A549 (cell line): Measurements from ENCODE around the gene PPP1R9A. TPM values are rescaled to one million over a fixed set of nuclear protein-coding genes. Genes with fewer than 3 reads are reported as not detected.
A peak's percentile ranks its signal among the peaks of the same experiment; 100 is the strongest.

Experiments used
- ATAC-seq, 2 experiments: fragments of 200-7000 bp in 1 of 2; fragments of >200 bp in 1 of 2; cut with Nextera tagmentation in 1 of 2; cut with Tn5 transposase in 1 of 2; 3 replicates each; pipeline versions ENCODE4 v1.8.0 to v1.9.1; 2018 to 2020; ENCODE audit warnings: mild to moderate bottlenecking in 1 of 2, moderate library complexity in 1 of 2
- CTCF ChIA-PET: fragments of 300-600 bp; sonication (Branson Sonifier 250); formaldehyde crosslinking; extraction: SDS; loops from one replicate; lab custom pipeline; 2021; ENCODE audit warnings: antibody characterized with exemption, inconsistent platforms; lab: Yijun Ruan, JAX
- POLR2A ChIA-PET: fragments of 350-600 bp; formaldehyde crosslinking; extraction: SDS; loops from one replicate; lab custom pipeline; 2021; ENCODE audit warnings: antibody characterized with exemption, inconsistent platforms; lab: Yijun Ruan, JAX
- DNase-seq, 2 experiments: peaks; one replicate each; pipeline versions ENCODE4 v3.0.0 to v3.0.0-alpha.2; 2011 to 2016; ENCODE audit warnings: low read depth in 1 of 2, low spot score in 1 of 2
- FAIRE-seq: peaks from 2 replicates; lab custom pipeline; 2011; peaks lifted over from hg19 to GRCh38; lab: Jason Lieb, UNC
- H3K27ac ChIP-seq, 2 experiments: fragments of >200 bp; sonication (Bioruptor Twin); formaldehyde crosslinking; 3 replicates each; pipeline ENCODE4 v1.5.1; 2016 to 2017
- H3K4me1 ChIP-seq: fragments of >200 bp; sonication (Bioruptor Twin); formaldehyde crosslinking; 3 replicates; pipeline ENCODE4 v1.6.1; 2016
- H3K4me2 ChIP-seq: fragments of >200 bp; sonication (Bioruptor Twin); formaldehyde crosslinking; 3 replicates; pipeline ENCODE4 v1.6.1; 2016
- H3K4me3 ChIP-seq: fragments of >200 bp; sonication (Bioruptor Twin); formaldehyde crosslinking; 3 replicates; pipeline ENCODE4 v1.5.1; 2016
- H3K9me3 ChIP-seq: fragments of >200 bp; sonication (Bioruptor Twin); formaldehyde crosslinking; 3 replicates; pipeline ENCODE4 v1.6.1; 2016
- CBX8 ChIP-seq: fragments of 200-600 bp; sonication (generic); IDR thresholded peaks from 2 replicates; pipeline ENCODE4 v1.6.1; 2016
- CTCF ChIP-seq: fragments of >200 bp; sonication (Bioruptor Twin); formaldehyde crosslinking; IDR thresholded peaks from 3 replicates; pipeline ENCODE4 v1.5.1; 2016
- E2F6 ChIP-seq: IDR thresholded peaks from 2 replicates; pipeline ENCODE4 v1.6.1; 2012; ENCODE audit warnings: low read depth, borderline replicate concordance
- EHF ChIP-seq: fragments of 250-450 bp; sonication (Bioruptor Pico); IDR thresholded peaks from 2 replicates; pipeline ENCODE4 v1.5.0; 2020; ENCODE audit warnings: mild to moderate bottlenecking
- EHMT2 ChIP-seq: fragments of 200-600 bp; sonication (generic); IDR thresholded peaks from 2 replicates; pipeline ENCODE4 v1.6.1; 2016; ENCODE audit warnings: antibody characterized with exemption, low read depth, mild to moderate bottlenecking, moderate library complexity
- FOSB ChIP-seq: fragments of 250-450 bp; sonication (Bioruptor Pico); IDR thresholded peaks from 2 replicates; pipeline ENCODE4 v1.5.0; 2020; ENCODE audit warnings: mild to moderate bottlenecking, moderate library complexity
- HOXA7 ChIP-seq: fragments of 250-450 bp; sonication (Bioruptor Pico); IDR thresholded peaks from 2 replicates; pipeline ENCODE4 v1.5.0; 2020; ENCODE audit warnings: mild to moderate bottlenecking, moderate library complexity
- HOXB13 ChIP-seq: fragments of 250-450 bp; sonication (Bioruptor Pico); IDR thresholded peaks from 2 replicates; pipeline ENCODE4 v1.5.0; 2020; ENCODE audit warnings: low read depth, mild to moderate bottlenecking, moderate library complexity
- NR3C1 ChIP-seq: fragments of >200 bp; sonication (Bioruptor Twin); formaldehyde crosslinking; IDR thresholded peaks from 3 replicates; pipeline ENCODE4 v1.6.1; 2017
- PBX3 ChIP-seq: IDR thresholded peaks from 2 replicates; pipeline ENCODE4 v1.6.1; 2012
- POLR2AphosphoS2 ChIP-seq: conservative IDR thresholded peaks from 2 replicates; pipeline ENCODE4 v1.6.1; 2012; ENCODE audit warnings: low read length, improper control_type of control experiment, inconsistent platforms
- RAD21 ChIP-seq, 2 experiments: fragments of >200 bp in 1 of 2; sonication (Bioruptor Twin) in 1 of 2; formaldehyde crosslinking in 1 of 2; IDR thresholded peaks in 1 of 2; conservative IDR thresholded peaks in 1 of 2; 2 replicates in 1 of 2; 3 replicates in 1 of 2; pipeline ENCODE4 v1.6.1; 2012 to 2018; ENCODE audit warnings: inconsistent platforms in 1 of 2
- RARB ChIP-seq: fragments of 250-450 bp; sonication (Bioruptor Pico); IDR thresholded peaks from 2 replicates; pipeline ENCODE4 v1.8.0; 2021; ENCODE audit warnings: mild to moderate bottlenecking, moderate library complexity
- RFX5 ChIP-seq: fragments of 450-650 bp; IDR thresholded peaks from 2 replicates; pipeline ENCODE4 v1.7.1; 2014; ENCODE audit warnings: antibody characterized with exemption, mild to moderate bottlenecking, moderate library complexity
- RNF2 ChIP-seq: fragments of 200-600 bp; sonication (generic); IDR thresholded peaks from 2 replicates; pipeline ENCODE4 v1.6.1; 2016; ENCODE audit warnings: low read depth, mild to moderate bottlenecking, antibody characterized with exemption, moderate library complexity, borderline replicate concordance
- SREBF2 ChIP-seq: fragments of 450-650 bp; IDR thresholded peaks from 2 replicates; pipeline ENCODE4 v1.6.1; 2014; ENCODE audit warnings: mild to moderate bottlenecking, moderate library complexity
- TFCP2L1 ChIP-seq: fragments of 250-450 bp; sonication (Bioruptor Pico); IDR thresholded peaks from 2 replicates; pipeline ENCODE4 v1.5.0; 2021; ENCODE audit warnings: mild to moderate bottlenecking
- ZFP36 ChIP-seq: fragments of 450-650 bp; IDR thresholded peaks from 2 replicates; pipeline ENCODE4 v1.6.1; 2014; ENCODE audit warnings: borderline replicate concordance; ENCODE audit not compliant: partially characterized antibody
- WGBS: methylation state at CpG from one replicate; pipeline ENCODE4 v1.1.6; 2017; ENCODE audit errors: missing lambda C conversion rate; 5-methylcytosine and 5-hydroxymethylcytosine counted together
- polyA plus RNA-seq, 4 experiments: library from polyadenylated mRNA; depleted of rRNA in 3 of 4; stranded (reverse); fragments of >200 nt; fragmentation: RNase III in 1 of 4; extraction: RNeasy Plus Mini Kit Qiagen cat#74134 plus additional on column Dnase treatment in 1 of 4; gene quantifications; 2 replicates in 3 of 4; 3 replicates in 1 of 4; pipeline ENCODE4 v1.2.3, GENCODE V29; 2011 to 2017
- small RNA-seq, 6 experiments: library from RNA; depleted of rRNA; stranded (forward); fragments of <200 nt; gene quantifications; one replicate each; pipeline ENCODE3, GENCODE V24; 2012
- TF ChIP-seq, protein P1 (sequence below): fragments of 250-450 bp; sonication (Bioruptor Pico); IDR thresholded peaks from 2 replicates; pipeline ENCODE4 v1.5.0; 2021; ENCODE audit warnings: mild to moderate bottlenecking, moderate library complexity, borderline replicate concordance

Gene PPP1R9A
- polyA plus RNA-seq, 2 of the 4 experiments (the other 2 are of a cell fraction) = 5.0 to 18.7 TPM

GRCh38 chr7:95342029-95342428 lies 434.6 kb downstream of the PPP1R9A start:
- FAIRE-seq (no peak), DNase-seq (no peak), ATAC-seq (no peak)
- no peak overlapping the region for H3K4me3 ChIP-seq
- POLR2A ChIA-PET = no interaction called here
- H3K9me3 ChIP-seq = no peaks in the 10 kb centered on the region
- H3K4me2 ChIP-seq = no peak overlapping the region
- no peak overlapping the region for H3K27ac ChIP-seq
- TF ChIP-seq HOXA7 = no peak
- TF ChIP-seq EHF = no peak
- no peak for TF ChIP-seq RAD21 (conservative IDR thresholded peaks at IDR 0.05 in 1 of 2, IDR thresholded peaks at IDR 0.05 in 1 of 2)
- TF ChIP-seq CTCF = no peak
- TF ChIP-seq RNF2 = no peak
- no peak for TF ChIP-seq TFCP2L1 (CRISPR knock-in tag)
- no peak for TF ChIP-seq NR3C1
- no peak for TF ChIP-seq FOSB
- no peak for TF ChIP-seq HOXB13 (CRISPR knock-in tag)
- no peak for TF ChIP-seq EHMT2
- TF ChIP-seq POLR2AphosphoS2 = no peak
- TF ChIP-seq SREBF2 = no peak
- no peak for TF ChIP-seq PBX3
- TF ChIP-seq RARB = no peak
- TF ChIP-seq E2F6 = no peak
- TF ChIP-seq, protein P1, sequence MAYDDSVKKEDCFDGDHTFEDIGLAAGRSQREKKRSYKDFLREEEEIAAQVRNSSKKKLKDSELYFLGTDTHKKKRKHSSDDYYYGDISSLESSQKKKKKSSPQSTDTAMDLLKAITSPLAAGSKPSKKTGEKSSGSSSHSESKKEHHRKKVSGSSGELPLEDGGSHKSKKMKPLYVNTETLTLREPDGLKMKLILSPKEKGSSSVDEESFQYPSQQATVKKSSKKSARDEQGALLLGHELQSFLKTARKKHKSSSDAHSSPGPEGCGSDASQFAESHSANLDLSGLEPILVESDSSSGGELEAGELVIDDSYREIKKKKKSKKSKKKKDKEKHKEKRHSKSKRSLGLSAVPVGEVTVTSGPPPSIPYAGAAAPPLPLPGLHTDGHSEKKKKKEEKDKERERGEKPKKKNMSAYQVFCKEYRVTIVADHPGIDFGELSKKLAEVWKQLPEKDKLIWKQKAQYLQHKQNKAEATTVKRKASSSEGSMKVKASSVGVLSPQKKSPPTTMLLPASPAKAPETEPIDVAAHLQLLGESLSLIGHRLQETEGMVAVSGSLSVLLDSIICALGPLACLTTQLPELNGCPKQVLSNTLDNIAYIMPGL = no peak
- no peak for TF ChIP-seq CBX8
- no peak for TF ChIP-seq ZFP36
- no peak for TF ChIP-seq RFX5
- 88% methylated on average over 3 of the region's 3 CpGs for WGBS
- H3K4me1 ChIP-seq = peaks cover 8% of the 10 kb centered on the region; the same call in 1 of the 3 replicates
- CTCF ChIA-PET = interaction anchor here (1.0 to 1.6 kb wide), 3 partner anchors 15 to 186 kb away, joined by 3 read pairs; no protein-coding TSS in a partner anchor

DNA sequence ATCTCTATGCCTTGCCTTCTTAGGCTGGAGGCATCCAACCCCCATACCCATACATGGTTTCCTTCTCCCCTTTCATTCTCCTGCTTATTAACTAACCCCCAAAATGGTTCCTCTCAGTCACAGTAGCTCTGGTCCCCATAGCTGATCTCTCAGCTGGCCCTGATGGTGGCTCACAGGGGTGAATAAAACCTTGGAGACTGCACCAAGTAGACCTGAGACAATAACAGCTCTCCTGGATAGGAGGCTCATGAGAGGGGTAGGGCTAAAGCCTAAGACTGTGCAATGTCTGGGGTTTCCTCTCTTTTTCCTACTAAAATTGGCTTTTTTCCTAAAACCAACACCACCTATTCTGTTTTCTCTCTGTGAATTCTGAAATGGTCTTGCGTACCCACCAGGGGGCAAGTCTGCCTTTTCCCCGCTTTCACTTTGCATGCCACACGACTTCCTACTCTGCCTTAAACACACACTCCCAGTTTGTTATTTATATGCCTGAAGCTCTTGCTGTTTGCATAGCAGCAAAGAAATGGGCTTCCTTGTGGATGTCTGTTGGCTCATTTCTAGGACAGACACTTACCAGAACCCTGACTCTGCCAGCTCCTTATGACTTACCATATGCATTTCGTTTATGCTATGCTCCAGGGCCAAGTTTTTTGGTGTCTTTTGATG lies 435.4 kb downstream of the PPP1R9A start:
- CTCF ChIA-PET = interaction anchor here (0.6 to 1.0 kb wide), 3 partner anchors 136 to 1020 kb away, joined by 3 read pairs; no protein-coding TSS in a partner anchor
- FAIRE-seq (no peak), DNase-seq (peak in 1 of 2 experiments; percentile 59), ATAC-seq (peak; percentile 28 to 69; a peak in 3 of 6 replicates)
- TF ChIP-seq TFCP2L1 (CRISPR knock-in tag) = no peak
- POLR2A ChIA-PET = no interaction called here
- Histone ChIP-seq H3K27ac (peak overlapping the region in 1 of 2 experiments; percentile 1; a peak in 1 of 6 replicates), H3K9me3 (no peaks in the 10 kb centered on the region), H3K4me1 (peaks cover 8% of the 10 kb centered on the region; the same call in 1 of the 3 replicates), H3K4me3 (no peak overlapping the region), H3K4me2 (no peak overlapping the region)
- WGBS = 57% methylated on average over 4 of the region's 4 CpGs

Small RNA genes within 50 kb of the gene (small RNA-seq; reads per million reads assigned to genes)
- 0 reads per million in 6 experiments for gene AC002429.1
- 0 reads per million in 6 experiments for gene HINT1P2
- 0 reads per million in 6 experiments for gene RNU4-16P
